Ecto neural progenitor cell (in vitro differentiated cells): Measurements from ENCODE around the gene NCBP2.

Experiments
- DNase-seq: peaks from one replicate; pipeline ENCODE4 v3.0.0-alpha.2; 2018; ENCODE audit warnings: low spot score

NCBP2 gene

GRCh38 chr3:196942226-196942914 lies at the start of gene NCBP2:
Gene NCBP2 (minus strand): TSS chr3:196942528. CDS start chr3:196942503, 25 bp downstream.
- peak; percentile 100 for DNase-seq

DNA sequence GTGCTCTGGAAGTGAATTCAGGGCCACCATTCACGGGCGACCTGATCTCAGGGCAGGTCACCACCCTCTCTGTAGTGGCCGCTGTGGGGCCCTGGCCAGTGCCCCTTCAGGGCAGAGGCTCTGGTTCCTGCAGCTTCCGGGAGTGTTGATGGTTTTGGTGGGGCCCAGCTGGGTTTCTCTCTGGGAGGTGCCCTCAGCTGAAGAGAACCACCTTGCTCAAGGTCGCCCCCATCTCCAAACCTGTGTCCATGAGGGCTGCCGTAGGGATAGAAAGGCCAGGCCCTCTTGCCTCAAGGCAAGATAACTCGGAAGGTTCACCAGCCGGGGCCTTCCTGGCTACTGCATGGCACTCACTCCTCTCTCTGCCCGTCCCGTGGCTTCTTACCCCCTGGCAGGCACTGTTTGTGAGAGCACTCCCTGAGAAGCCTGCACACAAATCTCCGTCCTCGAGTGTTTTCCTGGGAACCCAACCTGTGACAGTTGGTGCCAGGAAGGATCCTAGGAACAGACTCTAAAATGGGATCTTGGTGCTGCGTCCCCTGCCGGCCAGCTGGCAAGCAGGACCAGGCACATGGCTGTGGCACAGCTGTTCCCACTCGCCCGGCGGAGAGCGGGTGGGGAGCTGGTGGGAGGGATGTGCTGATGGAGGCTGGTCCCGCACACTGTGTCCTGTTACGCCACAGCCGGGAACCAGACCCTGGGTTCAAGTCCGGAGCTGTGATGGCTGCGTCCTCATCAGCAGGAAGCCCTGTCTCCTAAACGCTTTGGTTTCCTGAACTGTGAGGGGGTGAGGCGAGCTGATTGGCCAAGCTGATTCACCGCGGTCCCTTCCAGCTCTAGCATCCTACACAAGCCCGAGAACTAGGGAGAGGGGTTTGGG lies 49.5 kb upstream of the NCBP2 start:
- no peak for DNase-seq

DNA sequence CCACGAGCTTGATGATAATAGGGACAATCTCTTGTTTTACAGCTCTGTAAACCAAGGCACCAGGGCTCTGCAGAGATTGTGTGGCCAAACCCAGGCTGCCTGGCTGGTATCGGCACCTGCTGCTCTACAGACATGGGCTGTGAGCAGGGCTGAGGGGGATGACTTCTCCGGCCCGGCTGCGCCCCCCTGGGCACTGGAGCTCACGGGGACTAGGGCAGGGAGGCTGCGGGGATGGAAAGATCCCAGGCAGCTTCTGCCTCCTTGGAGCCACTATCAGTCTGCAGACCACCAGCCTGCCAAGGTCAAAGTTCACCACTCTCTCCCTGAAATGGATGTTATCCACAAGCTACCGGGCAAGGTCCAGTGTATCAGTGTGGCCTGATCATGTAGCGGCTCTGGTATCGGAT lies 48.3 kb upstream of the NCBP2 start:
- DNase-seq, result no peak

DNA sequence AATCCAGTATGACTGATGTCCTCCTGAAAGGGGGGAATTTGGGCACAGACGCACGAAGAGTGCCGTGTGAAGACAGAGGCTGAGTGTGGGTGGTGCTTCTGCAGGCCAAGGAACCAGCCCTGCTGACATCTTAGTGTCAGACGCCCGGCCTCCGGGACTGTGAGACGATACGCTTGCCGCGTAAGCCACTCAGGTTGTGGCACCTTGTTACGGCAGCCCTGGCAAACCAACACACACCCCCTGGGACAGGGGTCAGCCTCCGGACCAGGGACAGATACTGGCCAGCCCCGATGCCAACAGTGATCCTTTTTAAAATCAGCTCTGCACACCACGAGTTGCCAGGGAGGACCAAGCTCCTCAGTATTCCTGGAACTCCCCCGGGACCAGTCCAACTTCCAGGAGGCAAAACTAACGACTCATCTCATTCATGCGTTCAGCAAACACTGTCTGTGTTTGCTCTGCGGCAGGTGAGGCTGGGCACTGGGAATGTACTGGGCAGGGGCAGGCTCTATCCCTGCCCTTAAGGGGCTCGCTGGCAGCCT lies 47.5 kb upstream of the NCBP2 start:
- no peak for DNase-seq

DNA sequence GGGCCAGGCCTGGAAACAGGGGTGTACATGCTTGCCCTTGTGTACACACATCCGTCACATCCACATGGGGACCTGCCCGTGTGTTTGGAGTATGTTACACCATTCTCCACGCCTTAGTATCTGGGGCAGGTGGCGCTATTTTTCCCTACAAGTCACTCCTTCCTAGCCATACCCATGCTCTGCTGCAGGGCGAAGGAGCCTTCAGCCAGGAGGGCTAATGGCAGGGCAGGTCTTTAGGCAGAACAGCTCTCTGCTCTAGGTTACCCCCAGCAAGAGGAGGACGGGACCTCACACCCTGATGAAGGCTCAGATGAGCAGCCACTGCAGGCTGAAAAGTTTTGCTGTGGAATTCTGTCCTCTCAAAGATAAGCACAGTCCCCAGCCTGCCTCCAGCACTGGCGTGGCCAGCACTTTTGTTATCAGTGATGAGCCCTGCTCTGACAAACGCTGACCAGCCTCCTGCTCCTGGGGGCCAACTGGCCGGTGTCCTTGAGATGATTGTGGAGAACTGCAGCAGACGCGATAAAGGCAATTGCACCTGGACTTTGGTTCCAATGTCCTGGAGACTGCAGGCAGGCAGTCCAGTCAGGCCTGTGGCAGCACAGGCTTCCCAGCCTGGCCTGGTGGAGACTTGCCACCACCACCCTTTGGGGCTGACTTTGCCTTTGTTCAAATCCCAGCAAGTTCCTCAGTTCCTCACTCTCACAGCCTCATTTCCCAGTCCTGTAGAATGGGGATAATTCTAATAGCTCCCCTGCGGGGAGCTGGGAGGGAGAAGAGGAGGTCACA lies 46.1 kb upstream of the NCBP2 start:
- peak; percentile 60 for DNase-seq

GRCh38 chr3:196987022-196987421 lies 44.7 kb upstream of the NCBP2 start:
- no peak for DNase-seq

DNA sequence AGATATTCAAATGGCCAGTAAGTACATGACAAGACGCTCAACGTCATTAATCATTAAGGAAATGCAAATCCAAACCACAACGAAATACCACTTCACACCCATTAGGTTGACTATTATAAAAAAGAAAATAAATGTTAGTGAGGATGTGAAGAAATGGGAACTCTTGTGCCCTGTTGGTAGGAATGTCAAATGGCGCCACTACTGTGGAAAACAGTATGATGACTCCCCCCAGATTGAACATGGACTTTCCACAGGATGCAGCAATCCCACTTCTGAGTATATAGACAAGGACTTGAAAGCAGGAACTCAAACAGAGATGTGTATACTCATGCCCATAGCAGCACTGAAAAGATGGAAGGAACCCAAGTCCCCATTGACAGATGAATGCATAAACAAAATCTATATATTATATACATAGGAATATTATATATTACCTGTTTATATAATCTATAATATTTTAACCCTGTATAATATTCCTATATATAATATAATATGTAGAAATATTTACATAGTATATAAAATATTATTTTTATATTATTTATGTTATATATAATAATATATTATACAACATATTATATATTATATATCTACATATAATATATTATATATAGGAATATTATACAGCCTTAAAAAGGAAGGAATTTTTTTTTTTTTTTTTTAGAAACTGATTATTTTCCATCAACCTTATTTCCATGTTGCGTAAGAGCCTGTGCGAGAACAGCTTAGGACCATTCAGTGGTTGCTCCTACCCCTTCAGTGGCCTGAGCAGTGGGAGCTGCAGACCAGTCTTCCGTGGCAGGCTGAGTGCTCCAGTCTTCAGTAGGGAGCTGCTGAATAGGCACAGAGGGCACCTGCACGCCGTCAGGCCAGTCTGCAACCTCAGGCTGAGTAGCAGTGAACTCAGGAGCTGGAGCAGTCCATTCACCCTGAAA lies 43.9 kb upstream of the NCBP2 start:
- DNase-seq, result no peak

DNA sequence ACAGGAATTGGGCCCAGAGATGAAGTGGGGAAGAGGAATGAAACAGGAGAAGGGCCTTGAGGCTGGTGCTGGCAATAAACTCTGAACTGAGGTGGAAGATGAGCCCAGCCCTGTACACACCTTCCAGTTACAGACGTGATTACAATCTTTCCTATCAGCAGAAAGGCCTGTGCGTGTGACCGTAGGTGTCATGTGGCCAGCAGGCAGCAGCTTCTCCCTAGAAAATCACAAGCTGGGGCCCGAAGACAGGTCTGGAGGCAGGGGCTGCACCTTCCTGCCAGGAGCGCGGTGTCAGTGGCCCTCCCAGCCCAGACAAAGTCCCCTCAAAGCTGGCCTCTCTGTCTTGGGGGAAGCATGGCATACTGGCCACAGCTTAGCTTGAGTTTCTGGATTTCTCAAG lies 43.0 kb upstream of the NCBP2 start:
- DNase-seq, result no peak

- DNase-seq, result no peak
Measured at GRCh38 chr3:196983186-196983585, 40.9 kb upstream of the NCBP2 start.

- DNase-seq, result no peak
Measured at GRCh38 chr3:196981657-196982056, 39.3 kb upstream of the NCBP2 start.

- no peak for DNase-seq
Measured at GRCh38 chr3:196979545-196979944, 37.2 kb upstream of the NCBP2 start.

DNA sequence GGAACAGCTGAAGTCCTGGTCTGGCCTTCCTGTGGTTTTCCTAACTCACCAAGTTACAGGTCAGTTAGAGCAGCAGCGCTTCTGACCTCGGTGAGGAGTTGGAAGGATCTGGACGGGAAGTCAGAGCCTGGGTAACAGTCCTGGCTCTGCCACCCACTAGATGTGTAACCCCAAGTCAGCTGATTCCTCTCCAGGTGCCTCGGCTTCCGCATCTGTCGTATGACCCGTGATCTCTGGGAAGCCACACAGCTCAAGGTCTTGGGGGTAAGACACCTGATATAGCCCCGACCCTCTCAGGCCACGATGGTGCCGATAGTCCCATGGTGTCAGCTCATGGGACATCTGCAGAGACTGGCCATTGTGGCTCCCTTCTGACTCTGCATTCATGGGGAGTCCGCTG lies 34.6 kb upstream of the NCBP2 start:
- no peak for DNase-seq

- no peak for DNase-seq
Measured at GRCh38 chr3:196975349-196975748, 33.0 kb upstream of the NCBP2 start.

- DNase-seq, result no peak
Measured at GRCh38 chr3:196974661-196975060, 32.3 kb upstream of the NCBP2 start.

DNA sequence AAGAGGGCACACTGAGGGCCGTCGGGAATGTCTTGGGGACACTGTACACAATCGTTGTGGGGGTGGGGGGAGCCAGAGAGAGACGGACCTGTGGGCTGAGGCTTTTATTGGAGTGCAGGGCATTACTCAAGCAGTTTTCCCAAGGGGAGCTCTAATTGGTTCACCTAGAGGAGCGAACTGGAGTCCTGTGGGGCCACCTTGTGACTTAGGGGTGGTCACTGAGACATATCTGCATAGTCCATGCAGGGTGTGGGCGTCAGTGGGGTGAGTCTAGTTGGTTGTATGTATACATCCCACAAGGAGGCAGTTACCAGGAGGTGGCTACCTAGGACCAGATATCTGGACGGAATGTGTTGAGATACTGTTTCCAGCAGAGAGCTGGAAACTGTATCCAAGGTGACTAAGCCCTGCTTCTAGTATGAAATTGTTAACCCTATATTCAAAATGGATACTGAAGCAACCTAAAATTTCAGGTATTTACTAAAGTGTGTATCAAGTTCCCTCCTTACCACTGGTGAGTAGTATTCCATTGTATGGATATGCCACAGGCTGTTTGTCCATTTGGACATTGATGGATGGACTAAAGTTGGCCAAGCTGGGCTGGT lies 28.9 kb upstream of the NCBP2 start:
- no peak for DNase-seq

DNA sequence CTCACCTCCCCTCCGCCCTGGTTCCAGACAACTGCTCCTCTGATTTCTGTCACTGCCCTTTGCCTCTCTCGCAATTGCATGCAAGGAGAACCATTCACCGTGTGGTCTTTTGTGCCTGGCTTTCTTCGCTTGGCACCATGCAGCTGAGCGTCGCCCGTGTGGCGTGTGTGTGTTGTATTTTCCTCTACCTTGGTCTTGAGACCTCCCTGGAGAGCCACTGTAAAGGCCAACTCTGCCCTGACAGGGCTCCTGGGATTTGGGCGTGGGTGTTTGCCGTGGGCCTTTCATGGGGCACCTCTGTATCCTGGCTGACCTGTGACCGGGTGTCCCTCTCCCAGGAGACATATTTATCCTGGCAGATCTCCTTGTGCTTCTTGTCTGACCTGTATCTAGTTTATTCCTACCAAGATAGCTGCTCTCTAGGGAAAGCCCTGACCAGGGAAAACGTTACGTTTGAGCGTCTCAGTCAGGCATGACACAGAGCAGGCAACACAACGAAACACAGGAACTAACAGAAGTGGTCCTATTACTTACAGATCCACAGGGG lies 28.3 kb upstream of the NCBP2 start:
- peak; percentile 44 for DNase-seq

GRCh38 chr3:196969660-196970546 lies 27.6 kb upstream of the NCBP2 start:
- DNase-seq, result peak; percentile 84

DNA sequence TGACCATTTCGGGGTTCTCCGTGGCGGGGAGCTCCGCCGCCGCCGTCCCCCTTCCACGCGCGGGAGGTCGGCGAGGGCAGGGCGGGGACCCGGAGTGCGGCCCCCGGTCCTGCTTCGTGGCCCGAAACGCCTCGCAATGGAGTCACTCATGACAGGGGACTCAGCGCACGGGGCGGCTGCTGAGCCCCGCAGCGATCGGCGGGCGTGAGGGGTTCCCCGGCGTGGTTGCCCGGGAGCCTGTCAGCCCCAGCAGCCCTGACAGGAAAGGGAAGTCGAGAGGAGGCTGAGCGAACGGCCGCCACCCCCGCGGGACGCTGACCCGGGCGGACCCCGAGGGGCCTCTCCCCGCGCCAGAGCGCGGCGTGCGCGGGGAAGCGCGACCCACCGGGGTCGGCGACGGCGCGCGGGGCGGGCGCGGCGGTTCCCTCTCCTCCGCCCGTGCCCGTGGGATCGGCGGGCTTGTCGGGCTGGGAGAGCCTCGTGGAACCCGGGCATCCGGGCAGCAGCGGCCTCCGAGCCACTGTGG lies 26.9 kb upstream of the NCBP2 start:
- DNase-seq, result peak; percentile 63
